HG03565 (cell line): ENCODE measurements around the gene KIR2DL3.
"Not testable (repeated sequence)": the region's sequence is repeated elsewhere in the genome, so short reads cannot be mapped to it uniquely, and the experiment has no call there.

ENCODE experiments used
- ATAC-seq: cut with Tn5 transposase; IDR thresholded peaks from one replicate; pipeline ENCODE4 v1.9.1; 2021; ENCODE audit warnings: mild to moderate bottlenecking, moderate library complexity; ENCODE audit not compliant: unreplicated experiment

Gene KIR2DL3

DNA sequence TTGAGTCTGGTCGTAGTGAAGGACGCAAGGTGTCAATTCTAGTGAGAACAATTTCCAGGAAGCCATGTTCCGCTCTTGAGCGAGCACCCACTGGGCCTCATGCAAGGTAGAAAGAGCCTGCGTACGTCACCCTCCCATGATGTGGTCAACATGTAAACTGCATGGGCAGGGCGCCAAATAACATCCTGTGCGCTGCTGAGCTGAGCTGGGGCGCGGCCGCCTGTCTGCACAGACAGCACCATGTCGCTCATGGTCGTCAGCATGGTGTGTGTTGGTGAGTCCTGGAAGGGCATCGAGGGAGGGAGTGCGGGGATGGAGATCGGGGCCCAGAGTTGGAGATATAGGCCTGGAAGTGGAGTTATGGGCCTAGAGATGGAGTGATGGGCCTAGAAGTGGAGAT is at the start of gene KIR2DL3:
TSS of gene KIR2DL3 (plus strand) at position 208 of the 400 bp plus-strand sequence. CDS start at position 241, 33 bp downstream.
- ATAC-seq, result not testable (repeated sequence)

DNA sequence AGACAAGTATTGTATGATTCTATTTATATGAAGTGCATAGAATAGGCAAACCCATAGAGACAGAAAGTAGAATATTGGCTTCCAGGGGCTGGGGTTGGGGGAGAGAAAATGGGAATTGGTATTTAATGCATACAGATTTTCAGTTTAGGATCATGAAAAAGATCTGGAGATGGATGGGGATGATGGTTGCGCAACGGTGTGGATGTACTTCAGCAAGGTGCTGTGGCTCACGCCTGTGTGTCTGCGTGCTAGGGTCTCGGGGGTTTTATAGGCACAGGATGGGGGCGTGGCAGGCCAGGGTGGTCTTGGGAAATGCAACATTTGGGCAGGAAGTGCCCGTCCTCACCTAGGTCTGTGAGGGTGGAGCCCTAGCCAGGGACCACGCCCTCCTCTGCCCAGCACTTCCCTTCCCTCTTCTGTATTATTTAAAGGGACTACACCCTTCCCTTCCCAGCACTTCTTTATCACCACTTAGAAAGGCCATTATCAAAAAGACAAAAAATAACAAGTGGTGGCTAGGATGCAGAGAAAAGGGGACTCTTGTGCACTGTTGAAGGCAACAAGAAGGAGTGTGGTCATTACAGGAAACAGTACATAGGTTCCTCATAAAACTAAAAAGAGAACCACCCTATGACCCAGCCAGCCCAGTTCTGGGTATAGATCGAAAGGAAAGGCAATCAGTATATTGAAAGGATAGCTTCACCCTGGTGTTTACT is 46.6 kb upstream of the KIR2DL3 start:
- no peak for ATAC-seq

DNA sequence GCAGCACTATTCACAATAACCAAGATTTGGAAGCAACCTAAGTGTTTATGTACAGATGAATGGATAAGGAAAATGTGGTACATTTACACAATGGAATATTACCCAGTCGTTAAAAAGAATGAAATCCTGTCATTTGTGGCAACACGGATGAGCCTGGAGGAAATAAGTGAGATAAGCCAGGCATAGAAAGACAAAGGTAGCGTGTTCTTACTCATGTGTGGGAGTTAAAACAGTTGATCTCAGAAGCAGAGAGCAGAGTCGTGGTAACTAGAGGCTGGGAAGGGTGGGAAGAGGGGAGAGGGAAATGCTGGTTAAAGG is 46.1 kb upstream of the KIR2DL3 start:
- no peak for ATAC-seq

DNA sequence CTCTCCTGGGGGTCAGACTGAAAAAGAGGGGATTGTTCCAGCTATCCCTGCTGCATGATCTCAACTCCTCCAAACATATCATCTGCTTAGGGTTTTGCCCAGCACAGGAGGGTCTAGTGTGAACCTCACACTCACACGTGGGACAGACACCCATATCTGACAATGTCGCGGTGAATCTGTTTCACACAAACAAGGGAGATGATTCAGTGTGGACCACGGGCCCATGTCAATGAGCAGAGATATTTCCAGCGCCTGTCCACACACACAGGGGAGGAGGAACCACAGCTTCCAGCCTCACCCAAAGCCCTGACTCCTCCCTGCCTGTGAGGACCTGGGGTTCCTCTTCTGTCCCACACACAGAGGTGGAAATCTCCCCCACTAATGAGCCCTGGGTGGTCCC is 43.7 kb upstream of the KIR2DL3 start:
- no peak for ATAC-seq

DNA sequence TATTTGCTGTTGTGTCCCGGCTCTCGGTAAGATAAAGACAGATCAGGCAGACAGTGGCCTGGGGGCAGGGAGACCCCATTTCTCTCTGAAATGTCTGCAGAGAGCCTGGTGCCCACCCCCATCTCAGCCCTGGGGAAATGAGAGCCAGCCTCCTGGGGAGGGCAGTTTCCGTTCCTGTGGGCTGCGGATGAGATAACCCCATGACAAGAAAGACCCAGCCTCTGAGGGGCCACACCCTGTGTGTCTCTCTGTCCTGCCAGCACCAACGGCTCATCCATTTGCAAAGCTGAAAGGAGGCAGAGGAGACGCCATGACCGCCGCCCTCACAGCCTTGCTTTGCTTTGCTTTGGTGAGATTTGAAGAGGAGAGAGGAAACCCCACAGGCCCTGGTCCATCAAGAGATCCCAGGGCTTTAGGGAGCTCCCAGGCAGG is 42.2 kb upstream of the KIR2DL3 start:
- no peak for ATAC-seq

DNA sequence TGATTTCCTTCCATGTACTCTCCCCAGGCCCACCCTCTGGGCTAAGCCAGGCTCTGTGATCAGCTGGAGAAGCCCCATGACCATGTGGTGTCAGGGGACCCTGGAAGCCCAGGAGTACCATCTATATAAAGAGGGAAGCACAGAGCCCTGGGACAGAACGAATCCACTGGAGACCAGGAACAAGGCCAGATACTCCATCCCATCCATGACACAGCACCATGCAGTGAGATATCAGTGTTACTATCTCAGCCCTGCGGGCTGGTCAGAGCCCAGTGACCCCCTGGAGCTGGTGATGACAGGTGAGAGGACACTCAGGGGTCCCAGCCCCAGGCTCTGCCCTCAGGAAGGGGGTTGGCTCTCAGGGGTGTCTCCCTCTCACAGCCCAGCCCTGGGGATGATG is 41.5 kb upstream of the KIR2DL3 start:
- no peak for ATAC-seq

DNA sequence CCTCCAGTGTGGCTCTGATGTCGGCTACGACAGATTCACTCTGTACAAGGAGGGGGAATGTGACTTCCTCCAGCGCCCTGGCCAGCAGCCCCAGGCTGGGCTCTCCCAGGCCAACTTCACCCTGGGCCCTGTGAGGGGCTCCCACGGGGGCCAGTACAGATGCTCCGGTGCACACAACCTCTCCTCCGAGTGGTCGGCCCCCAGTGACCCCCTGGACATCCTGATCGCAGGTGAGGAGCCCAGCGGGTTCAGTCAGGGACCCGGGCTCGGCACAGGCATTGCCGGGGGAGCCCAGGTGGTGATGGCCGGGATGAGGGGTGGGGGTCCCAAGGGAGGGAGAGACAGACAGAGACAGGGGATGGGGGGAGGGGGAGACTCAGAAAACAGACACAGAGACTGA is 40.6 kb upstream of the KIR2DL3 start:
- not testable (repeated sequence) for ATAC-seq

DNA sequence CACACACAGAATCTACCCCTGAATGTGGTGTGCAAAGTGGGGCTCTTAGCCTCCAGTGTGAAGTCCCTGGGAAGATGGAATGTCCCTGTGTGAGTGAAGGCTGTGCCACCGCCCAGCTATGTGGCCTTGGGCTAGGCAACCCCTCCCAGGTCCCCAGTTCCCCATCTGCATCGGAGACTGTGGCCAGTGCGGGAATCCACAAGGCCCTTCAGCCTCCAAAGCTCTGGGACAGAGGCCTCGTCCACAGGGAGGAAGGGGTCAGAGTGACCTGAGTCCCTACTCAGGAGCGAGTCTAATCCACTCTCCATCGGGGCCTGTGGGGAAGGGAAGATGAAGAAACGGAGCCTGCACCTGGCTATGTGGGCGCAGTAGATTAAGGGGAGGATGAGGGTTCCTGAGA is 33.4 kb upstream of the KIR2DL3 start:
- ATAC-seq, result no peak

DNA sequence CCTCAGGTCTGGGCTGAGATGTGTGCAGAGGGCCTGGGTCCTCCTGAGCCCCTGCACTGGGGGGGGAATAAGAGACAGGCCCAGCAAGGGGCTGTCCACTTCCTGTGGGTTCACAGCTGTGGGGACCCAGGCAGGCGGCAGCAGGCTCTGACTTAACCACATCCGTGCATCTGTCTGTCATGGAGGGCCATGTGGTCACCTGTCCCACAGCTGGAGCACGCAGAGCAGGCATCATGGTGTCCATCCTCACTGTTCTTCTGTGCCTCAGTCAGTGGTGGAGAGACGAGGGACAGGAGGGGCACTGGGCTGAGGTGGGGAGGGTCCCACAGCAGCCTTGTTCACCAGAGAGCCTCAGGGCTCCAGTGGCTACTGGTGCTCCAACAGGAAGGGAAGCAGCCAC is 30.4 kb upstream of the KIR2DL3 start:
- no peak for ATAC-seq

DNA sequence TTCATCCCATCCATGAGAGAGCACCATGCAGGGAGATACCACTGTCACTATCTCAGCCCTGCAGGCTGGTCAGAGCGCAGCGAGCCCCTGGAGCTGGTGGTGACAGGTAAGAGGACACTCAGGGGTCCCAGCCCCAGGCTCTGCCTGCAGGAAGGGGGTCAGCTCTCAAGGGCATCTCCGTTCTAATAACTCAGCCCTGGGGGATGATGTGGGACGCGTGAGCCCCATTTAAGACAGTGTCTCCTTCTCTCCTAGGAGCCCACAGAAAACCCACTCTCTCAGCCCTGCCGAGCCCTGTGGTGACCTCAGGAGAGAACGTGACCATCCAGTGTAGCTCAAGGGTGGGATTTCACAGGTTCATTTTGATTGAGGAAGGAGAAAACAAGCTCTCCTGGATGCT is 29.5 kb upstream of the KIR2DL3 start:
- ATAC-seq, result no peak

DNA sequence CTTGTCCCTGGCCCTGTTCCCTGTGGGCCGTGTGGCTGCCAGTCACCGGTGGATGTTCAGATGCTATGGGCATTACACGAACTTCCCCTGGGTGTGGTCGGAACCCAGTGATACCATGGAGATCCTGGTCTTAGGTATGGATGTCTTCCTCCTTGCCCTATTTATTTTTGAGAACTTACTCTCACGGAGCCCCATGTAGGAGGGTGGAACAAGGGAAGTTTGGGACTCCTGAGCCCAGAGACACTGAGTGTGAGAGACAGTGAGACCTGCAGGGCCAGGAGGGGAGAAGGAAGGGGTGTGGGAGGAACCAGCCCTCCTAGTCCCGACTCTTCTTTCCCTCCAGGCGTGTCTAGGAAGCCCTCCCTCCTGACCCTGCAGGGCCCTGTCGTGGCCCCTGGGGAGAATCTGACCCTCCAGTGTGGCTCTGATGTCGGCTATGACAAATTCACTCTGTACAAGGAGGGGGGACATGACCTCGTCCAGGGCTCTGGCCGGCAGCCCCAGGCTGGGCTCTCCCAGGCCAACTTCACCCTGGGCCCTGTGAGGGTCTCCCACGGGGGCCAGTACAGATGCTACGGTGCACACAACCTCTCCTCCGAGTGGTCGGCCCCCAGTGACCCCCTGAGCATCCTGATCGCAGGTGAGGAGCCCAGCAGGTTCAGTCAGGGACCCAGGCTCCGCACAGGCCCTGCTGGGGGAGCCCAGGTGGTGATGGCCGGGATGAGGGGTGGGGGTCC is 28.9 kb upstream of the KIR2DL3 start:
- ATAC-seq, result no peak

DNA sequence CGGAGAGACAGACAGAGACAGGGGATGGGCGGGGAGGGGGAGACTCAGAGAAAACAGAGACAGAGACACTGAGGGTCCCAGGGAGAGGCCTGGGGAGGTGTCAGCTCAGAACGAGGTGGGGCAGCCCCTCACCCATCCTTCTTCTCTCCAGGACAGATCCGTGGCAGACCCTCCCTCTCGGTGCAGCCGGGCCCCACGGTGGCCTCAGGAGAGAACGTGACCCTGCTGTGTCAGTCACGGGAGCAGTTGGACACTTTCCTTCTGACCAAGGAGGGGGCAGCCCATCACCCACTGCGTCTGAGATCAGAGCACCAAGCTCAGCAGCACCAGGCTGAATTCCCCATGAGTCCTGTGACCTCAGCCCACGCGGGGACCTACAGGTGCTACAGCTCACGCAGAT is 28.4 kb upstream of the KIR2DL3 start:
- not testable (repeated sequence) for ATAC-seq

DNA sequence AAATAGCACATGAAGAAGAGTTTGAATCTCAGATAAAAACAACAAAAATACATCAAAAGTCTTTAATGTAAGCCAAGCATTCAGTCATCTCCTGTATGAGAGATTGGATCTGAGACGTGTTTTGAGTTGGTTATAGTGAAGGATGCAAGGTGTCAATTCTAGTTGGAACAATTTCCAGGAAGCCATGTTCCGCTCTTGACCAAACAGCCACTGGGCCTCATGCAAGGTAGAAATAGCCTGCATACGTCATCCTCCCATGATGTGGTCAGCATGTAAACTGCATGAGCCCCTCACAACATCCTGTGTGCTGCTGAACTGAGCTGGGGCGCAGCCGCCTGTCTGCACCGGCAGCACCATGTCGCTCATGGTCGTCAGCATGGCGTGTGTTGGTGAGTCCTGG is 14.2 kb upstream of the KIR2DL3 start, which contains the start of gene KIR3DL3:
TSS of gene KIR3DL3 (plus strand) at position 301 of the 400 bp plus-strand sequence. CDS start at position 356, 55 bp downstream.
- ATAC-seq, result no peak

DNA sequence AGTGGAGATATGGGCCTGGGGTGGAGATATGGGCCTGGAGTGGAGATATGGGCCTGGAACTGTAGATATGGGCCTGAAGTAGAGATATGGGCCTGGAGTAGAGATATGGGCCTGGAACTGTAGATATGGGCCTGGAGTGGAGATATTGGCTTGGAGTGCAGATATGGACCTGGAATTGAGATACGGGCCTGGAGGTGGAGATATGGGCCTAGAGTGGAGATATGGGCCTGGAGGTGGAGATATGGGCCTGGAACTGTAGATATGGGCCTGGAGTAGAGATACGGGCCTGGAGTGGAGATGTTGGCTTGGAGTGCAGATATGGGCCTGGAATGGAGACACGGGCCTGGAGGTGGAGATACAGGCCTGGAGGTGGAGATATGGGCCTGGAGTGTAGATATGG is 13.7 kb upstream of the KIR2DL3 start:
- ATAC-seq, result no peak

DNA sequence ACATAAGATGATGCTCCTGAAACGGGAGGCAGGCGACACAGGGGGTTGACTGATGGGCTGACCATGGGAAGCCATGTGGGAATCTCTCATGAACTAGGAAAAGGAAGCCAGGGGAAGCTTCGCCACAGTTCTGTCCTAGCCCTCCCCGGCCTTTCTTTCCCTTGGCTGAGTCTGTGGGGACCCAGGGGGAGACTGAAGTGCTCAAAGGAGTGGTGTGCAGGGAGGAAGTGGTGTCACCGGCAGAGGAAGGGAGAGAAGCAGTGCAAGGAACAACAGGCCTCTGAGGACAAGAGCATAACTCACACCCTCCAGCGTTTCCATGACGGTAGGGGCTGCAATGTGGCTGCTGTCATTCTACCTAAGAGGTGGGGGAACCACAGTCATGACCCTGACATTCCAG is 13.0 kb upstream of the KIR2DL3 start:
- no peak for ATAC-seq

DNA sequence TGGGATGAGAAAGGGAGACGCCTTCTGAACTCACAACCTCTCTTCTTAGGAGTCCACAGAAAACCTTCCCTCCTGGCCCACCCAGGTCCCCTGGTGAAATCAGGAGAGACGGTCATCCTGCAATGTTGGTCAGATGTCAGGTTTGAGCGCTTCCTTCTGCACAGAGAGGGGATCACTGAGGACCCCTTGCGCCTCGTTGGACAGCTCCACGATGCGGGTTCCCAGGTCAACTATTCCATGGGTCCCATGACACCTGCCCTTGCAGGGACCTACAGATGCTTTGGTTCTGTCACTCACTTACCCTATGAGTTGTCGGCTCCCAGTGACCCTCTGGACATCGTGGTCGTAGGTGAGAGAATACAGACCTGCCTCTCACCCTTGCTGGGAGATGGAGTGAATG is 10.8 kb upstream of the KIR2DL3 start:
- ATAC-seq, result no peak

DNA sequence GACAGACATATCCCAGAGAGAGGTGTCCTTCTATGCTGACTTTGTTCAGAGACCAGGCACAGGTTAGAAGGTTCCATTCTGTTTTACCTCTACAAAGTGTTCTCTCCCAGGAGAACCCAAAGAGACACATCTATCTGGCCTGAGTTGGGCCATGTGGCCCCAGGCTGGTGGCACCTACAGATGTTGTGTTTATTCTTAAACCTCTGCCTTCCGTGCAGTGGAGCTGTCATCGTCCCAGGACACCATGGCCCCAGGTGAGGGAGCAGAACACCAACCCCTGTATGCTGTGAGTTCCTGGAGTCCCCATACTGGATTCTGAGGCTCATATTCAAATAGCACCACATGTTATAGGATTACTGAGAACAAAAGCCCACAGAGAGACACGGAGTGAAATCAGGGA is 10.1 kb upstream of the KIR2DL3 start:
- no peak for ATAC-seq

DNA sequence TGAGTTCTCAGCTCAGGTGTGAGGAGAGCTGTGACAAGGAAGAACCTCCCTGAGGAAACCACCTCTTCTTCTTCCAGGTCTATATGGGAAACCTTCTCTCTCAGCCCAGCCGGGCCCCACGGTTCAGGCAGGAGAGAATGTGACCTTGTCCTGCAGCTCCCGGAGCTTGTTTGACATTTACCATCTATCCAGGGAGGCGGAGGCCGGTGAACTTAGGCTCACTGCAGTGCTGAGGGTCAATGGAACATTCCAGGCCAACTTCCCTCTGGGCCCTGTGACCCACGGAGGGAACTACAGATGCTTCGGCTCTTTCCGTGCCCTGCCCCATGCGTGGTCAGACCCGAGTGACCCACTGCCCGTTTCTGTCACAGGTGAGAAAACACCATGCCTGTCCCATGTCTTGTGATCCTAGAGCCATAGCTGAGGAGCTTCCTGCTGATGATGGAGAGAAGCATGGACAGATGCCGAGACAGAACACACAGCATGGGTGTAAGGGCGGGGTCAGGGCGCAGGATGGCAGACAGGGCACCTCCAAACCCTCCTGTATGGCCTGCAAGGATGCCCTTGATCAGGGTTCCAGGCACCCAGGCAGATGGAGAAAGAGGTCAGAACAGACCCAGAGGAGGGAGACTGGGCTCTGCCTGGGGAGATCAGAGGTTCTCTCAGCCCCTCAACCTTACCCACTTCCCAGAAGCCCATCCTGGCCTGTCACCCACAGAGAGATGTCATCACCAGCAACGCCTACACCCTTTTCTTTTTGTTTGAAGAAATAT is 8.7 kb upstream of the KIR2DL3 start:
- no peak for ATAC-seq

DNA sequence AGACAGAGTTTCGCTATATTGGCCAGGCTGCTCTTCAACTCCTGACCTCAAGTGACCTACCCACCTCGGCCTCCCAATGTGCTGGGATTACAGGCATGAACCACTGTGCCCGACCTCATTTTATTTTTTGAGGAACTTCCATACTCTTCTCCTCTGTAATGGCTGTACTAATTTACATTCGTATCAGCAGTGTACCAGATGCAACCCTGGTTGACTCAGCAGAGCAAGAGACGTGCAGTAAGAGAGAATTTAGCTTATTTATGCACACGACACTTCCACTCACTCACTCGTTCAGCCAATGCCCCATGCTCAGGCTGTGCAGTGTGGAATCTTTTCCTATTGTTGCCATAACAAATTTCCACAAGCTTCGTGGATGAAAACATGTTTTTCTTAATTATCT is 7.1 kb upstream of the KIR2DL3 start:
- ATAC-seq, result no peak

DNA sequence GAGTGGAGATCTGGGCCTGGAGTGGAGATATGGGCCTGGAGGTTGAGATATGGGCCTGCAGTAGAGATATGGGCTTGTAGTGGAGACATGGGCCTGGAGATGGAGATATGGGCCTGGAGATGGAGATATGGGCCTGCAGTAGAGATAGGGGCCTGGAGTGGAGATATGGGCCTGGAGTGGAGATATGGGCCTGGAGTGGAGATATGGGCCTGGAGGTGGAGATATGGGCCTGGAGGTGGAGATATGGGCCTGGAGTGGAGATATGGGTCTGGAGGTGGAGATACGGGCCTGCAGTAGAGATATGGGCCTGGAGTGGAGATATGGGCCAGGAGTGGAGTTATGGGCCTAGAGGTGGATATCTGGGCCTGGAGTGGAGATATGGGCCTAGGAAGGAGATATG is 402 bp downstream of the KIR2DL3 start:
- ATAC-seq, result no peak

DNA sequence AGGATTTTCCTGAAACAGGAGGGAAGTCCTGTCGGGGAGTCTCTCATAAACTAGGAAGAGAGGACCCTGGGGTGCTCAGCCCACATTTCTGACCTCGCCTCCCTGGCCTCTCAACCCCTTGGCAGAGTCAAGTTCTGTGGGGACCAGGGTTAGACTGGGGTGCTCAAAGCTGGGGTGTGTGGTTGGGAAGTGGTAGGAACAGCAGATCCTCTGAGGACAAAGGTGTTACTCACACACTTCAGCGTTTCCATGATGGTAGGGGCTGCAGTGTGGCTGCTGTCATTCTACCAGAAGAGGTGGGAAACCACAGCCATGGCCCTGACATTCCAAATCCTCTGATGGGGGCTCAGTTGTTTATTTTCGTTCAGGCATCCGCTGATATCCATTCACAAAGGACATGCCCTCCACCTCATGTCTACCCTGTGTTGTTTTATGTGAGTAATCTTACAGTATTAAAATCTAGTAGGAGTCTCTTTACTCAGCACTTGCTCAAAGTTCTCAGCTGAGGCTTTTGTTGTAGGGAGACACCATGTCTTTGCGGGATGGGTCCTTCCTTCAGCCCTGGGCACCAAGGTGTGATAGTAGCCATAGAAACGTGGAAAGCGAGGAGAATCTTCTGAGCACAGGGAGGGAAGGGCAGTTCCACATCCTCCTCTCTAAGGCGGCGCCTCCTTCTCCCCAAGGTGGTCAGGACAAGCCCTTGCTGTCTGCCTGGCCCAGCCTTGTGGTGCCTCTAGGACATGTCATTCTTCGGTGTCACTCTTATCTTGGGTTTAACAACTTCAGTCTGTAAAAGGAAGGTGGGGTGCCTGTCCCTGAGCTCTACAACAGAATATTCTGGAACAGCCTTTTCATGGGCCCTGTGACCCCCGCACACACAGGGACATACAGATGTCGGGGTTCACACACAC is 1.5 kb downstream of the KIR2DL3 start:
- no peak for ATAC-seq
